KMS-11 (cell line): Measurements from ENCODE around the gene HSF2BP.

Experiments used
- H2AFZ ChIP-seq: fragments of 200-600 bp; sonication (generic); 2 replicates; pipeline ENCODE4 v1.6.1; 2016; ENCODE audit warnings: antibody characterized with exemption, mixed run types, low read depth
- H3K27ac ChIP-seq: fragments of 200-600 bp; sonication (generic); 2 replicates; pipeline ENCODE4 v1.6.1; 2016; ENCODE audit warnings: mild to moderate bottlenecking, mixed run types
- H3K27me3 ChIP-seq: fragments of 200-600 bp; sonication (generic); 2 replicates; pipeline ENCODE4 v1.6.1; 2017; ENCODE audit warnings: mild to moderate bottlenecking, low read depth, mixed run types, moderate library complexity; ENCODE audit not compliant: insufficient read depth
- H3K36me3 ChIP-seq: fragments of 200-600 bp; sonication (generic); 2 replicates; pipeline ENCODE4 v1.6.1; 2017; ENCODE audit warnings: mild to moderate bottlenecking, mixed run types; ENCODE audit not compliant: insufficient read depth
- H3K4me1 ChIP-seq: fragments of 200-600 bp; sonication (generic); 2 replicates; pipeline ENCODE4 v1.6.1; 2016; ENCODE audit warnings: mild to moderate bottlenecking, low read depth, mixed run types; ENCODE audit not compliant: poor library complexity, severe bottlenecking
- H3K4me2 ChIP-seq: fragments of 200-600 bp; sonication (generic); 2 replicates; pipeline ENCODE4 v1.7.0; 2016; ENCODE audit warnings: mild to moderate bottlenecking, mixed run types
- H3K4me3 ChIP-seq: fragments of 200-600 bp; sonication (generic); IDR thresholded peaks from 2 replicates; pipeline ENCODE4 v1.6.1; 2017; ENCODE audit warnings: low read depth, low read length, mixed read lengths; ENCODE audit not compliant: insufficient read depth
- H3K79me2 ChIP-seq: fragments of 200-600 bp; sonication (generic); 2 replicates; pipeline ENCODE4 v1.6.1; 2016; ENCODE audit warnings: low read depth, mixed run types; ENCODE audit not compliant: insufficient read depth
- H3K9ac ChIP-seq: fragments of 200-600 bp; sonication (generic); 2 replicates; pipeline ENCODE4 v1.6.1; 2016; ENCODE audit warnings: mild to moderate bottlenecking, mixed run types
- H4K20me1 ChIP-seq: fragments of 200-600 bp; sonication (generic); 2 replicates; pipeline ENCODE4 v1.6.1; 2016; ENCODE audit warnings: mild to moderate bottlenecking, mixed run types; ENCODE audit not compliant: insufficient read depth
- CTCF ChIP-seq: fragments of 200-600 bp; sonication (generic); conservative IDR thresholded peaks from 2 replicates; pipeline ENCODE4 v1.6.1; 2017; ENCODE audit warnings: low read depth, mild to moderate bottlenecking, antibody characterized with exemption, low read length, moderate library complexity, mixed read lengths

Gene HSF2BP

GRCh38 chr21:43575473-43575844 is 83.8 kb downstream of the HSF2BP start:
- Histone ChIP-seq H3K79me2 (no peaks in the 10 kb centered on the region), H3K4me2 (no peak overlapping the region), H3K36me3 (no peaks in the 10 kb centered on the region), H3K27ac (no peak overlapping the region), H3K27me3 (no peaks in the 10 kb centered on the region), H4K20me1 (no peaks in the 10 kb centered on the region), H3K4me3 (no peak overlapping the region), H3K4me1 (no peaks in the 10 kb centered on the region), H3K9ac (no peak overlapping the region), H2AFZ (no peak overlapping the region)
- no peak for TF ChIP-seq CTCF

- Histone ChIP-seq H2AFZ (no peak overlapping the region), H3K4me2 (no peak overlapping the region), H3K36me3 (no peaks in the 10 kb centered on the region), H3K27me3 (no peaks in the 10 kb centered on the region), H3K27ac (no peak overlapping the region), H4K20me1 (no peaks in the 10 kb centered on the region), H3K79me2 (no peaks in the 10 kb centered on the region), H3K4me1 (no peaks in the 10 kb centered on the region), H3K4me3 (no peak overlapping the region), H3K9ac (no peak overlapping the region)
- TF ChIP-seq CTCF, result no peak
Observed at GRCh38 chr21:43574741-43575472, 84.4 kb downstream of the HSF2BP start.

- no peaks in the 10 kb centered on the region for H3K4me1 ChIP-seq
- no peak for TF ChIP-seq CTCF
- no peaks in the 10 kb centered on the region for H3K27me3 ChIP-seq
Observed at GRCh38 chr21:43573921-43574320, 85.4 kb downstream of the HSF2BP start.

GRCh38 chr21:43572446-43572845 is 86.8 kb downstream of the HSF2BP start:
- H3K9ac ChIP-seq, result no peak overlapping the region
- H3K4me3 ChIP-seq, result no peak overlapping the region
- H3K27ac ChIP-seq, result no peak overlapping the region
- no peaks in the 10 kb centered on the region for H3K4me1 ChIP-seq
- H3K4me2 ChIP-seq, result no peak overlapping the region
- H2AFZ ChIP-seq, result no peak overlapping the region
- no peak for TF ChIP-seq CTCF
- no peaks in the 10 kb centered on the region for H3K36me3 ChIP-seq
- H3K79me2 ChIP-seq, result no peaks in the 10 kb centered on the region
- no peaks in the 10 kb centered on the region for H4K20me1 ChIP-seq
- H3K27me3 ChIP-seq, result no peaks in the 10 kb centered on the region

More at GRCh38 chr21:43573921-43574320, 85.4 kb downstream of the HSF2BP start:
- H3K4me2 ChIP-seq, result no peak overlapping the region
- no peak overlapping the region for H3K9ac ChIP-seq
- H4K20me1 ChIP-seq, result no peaks in the 10 kb centered on the region
- no peak overlapping the region for H3K4me3 ChIP-seq
- H2AFZ ChIP-seq, result no peak overlapping the region
- no peaks in the 10 kb centered on the region for H3K36me3 ChIP-seq
- no peak overlapping the region for H3K27ac ChIP-seq
- H3K79me2 ChIP-seq, result no peaks in the 10 kb centered on the region
